Measurements from ENCODE around the gene RAB4A. TPM values are rescaled to one million over a fixed set of nuclear protein-coding genes. Genes with fewer than 3 reads are reported as not detected.

The RAB4A gene
- total and polyA plus RNA-seq, 2 of the 8 experiments (the other 6 are each of a cell fraction or from before 2014, with no cell fraction given): 13.3 to 68.8 TPM

DNA sequence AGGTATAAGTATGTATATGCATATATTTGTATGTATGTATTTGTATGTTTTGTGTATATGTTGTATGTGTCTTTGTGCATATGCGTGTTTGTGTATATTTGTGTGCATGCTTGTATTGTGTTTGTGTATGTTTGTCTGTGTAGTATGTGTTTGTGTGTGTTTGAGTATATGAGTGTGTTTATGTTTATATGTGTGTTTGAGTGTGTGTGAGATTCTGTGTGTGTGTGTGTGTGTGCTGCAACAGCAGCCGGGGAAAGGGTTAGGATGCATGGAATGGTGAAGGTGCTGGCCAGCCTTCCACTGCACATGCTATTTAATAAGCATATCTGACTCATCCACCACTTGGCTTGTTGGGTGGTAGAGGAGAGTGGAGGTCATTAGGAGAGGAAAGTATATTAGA lies 46.6 kb upstream of the RAB4A start:
- Histone ChIP-seq H3K27me3 (replicated peaks in 1 of 4; ENCODE audit: control insufficient read depth in 3 of 4, extremely low read depth in 1 of 4, insufficient read depth in 3 of 4, low read length in 3 of 4) (no peaks in the 10 kb centered on the region), H3K4me2 (ENCODE audit: insufficient read depth in 1 of 2, low read depth in 2 of 2, low read length in 2 of 2) (no peak overlapping the region), H3K9me3 (ENCODE audit: insufficient read depth in 2 of 2, low read depth in 1 of 2, low read length in 1 of 2) (no peaks in the 10 kb centered on the region), H3K18ac (ENCODE audit: extremely low read depth, low read length) (no peak overlapping the region), H3K4me3 (ENCODE audit: extremely low read depth in 1 of 4, insufficient read depth in 2 of 4, low read depth in 3 of 4, low read length in 4 of 4) (no peak overlapping the region), H3K56ac (replicated peaks; ENCODE audit: insufficient read length, low read depth, low read length) (no peak overlapping the region), H2BK20ac (ENCODE audit: low read length) (0 out of 2 replicates have a peak overlapping the region, but pooled peaks have one; percentile 82), H3K9ac (replicated peaks in 1 of 4; ENCODE audit: extremely low read depth in 1 of 4, low read depth in 3 of 4, low read length in 3 of 4) (no peak overlapping the region), H2BK120ac (replicated peaks; ENCODE audit: low read depth, low read length) (no peak overlapping the region), H4K5ac (ENCODE audit: insufficient read length, low read depth, low read length) (no peak overlapping the region), H3K23ac (ENCODE audit: insufficient read length) (no peak overlapping the region), H3K36me3 (ENCODE audit: control insufficient read depth in 2 of 4, insufficient read depth in 4 of 4, low read length in 3 of 4) (no peaks in the 10 kb centered on the region), H3K79me2 (ENCODE audit: control insufficient read depth in 1 of 2, insufficient read depth in 2 of 2, low read length in 2 of 2) (no peaks in the 10 kb centered on the region), H4K91ac (replicated peaks; ENCODE audit: insufficient read length, low read length) (peak overlapping the region; percentile 63), H3K79me1 (ENCODE audit: low read depth, low read length) (no peaks in the 10 kb centered on the region), H3K23me2 (ENCODE audit: low read depth, low read length) (peaks cover 8% of the 10 kb centered on the region), H4K20me1 (replicated peaks in 1 of 2; ENCODE audit: control insufficient read depth in 1 of 2, insufficient read depth in 2 of 2, low read length in 2 of 2) (peaks cover 0 to 2% of the 10 kb centered on the region in 2 experiments), H3K4ac (replicated peaks; ENCODE audit: insufficient read length, low read depth, low read length) (peak overlapping the region; percentile 50), H3K14ac (ENCODE audit: insufficient read length) (no peak overlapping the region), H4K8ac (ENCODE audit: extremely low read depth, insufficient read depth, low read length) (no peak overlapping the region), H3K27ac (ENCODE audit: low read depth, low read length) (no peak overlapping the region), H3K4me1 (replicated peaks in 1 of 4; ENCODE audit: control insufficient read depth in 3 of 4, insufficient read depth in 4 of 4, low read length in 3 of 4) (peaks cover 5 to 18% (median 10%) of the 10 kb centered on the region in 4 experiments), H2AK5ac (ENCODE audit: low read depth, low read length) (no peak overlapping the region), H2BK12ac (ENCODE audit: low read depth, low read length) (no peak overlapping the region; the same call in 1 of the 2 replicates), H2BK15ac (ENCODE audit: low read length) (no peak overlapping the region; the same call in 1 of the 2 replicates), H2BK5ac (ENCODE audit: low read depth, low read length) (no peak overlapping the region), H2AFZ (ENCODE audit: low read length) (no peak overlapping the region)
- ChIA-PET POLR2A (ENCODE audit: partially characterized antibody) (no interaction called here), CTCF (ENCODE audit: partially characterized antibody) (interaction anchor here (0.6 to 0.7 kb wide), 2 partner anchors 13 to 296 kb away, joined by 3 read pairs; no protein-coding TSS in a partner anchor)
- no peak for TF ChIP-seq SP1 (IDR thresholded peaks at IDR 0.05; ENCODE audit: low read depth, low read length)
- DNase-seq (ENCODE audit: low read depth in 1 of 2, low spot score in 2 of 2) (peak in 1 of 2 experiments; percentile 14), FAIRE-seq (no peak)
- 86% methylated on average over 2 of the region's 2 CpGs; no CpG with 5 or more reads in 1 of the 2 experiments for WGBS, 2 experiments (ENCODE audit: extremely low coverage in 1 of 2, insufficient coverage in 1 of 2, insufficient read length in 1 of 2, insufficient replicate concordance in 2 of 2, low coverage in 1 of 2, low lambda C conversion rate in 2 of 2, missing lambda C conversion rate in 1 of 2)
